ENCODE data around the gene GMCL2. TPM values are rescaled to one million over a fixed set of nuclear protein-coding genes. Genes with fewer than 3 reads are reported as not detected.
A peak's percentile ranks its signal among the peaks of the same experiment; 100 is the strongest.

The GMCL2 gene
- total and polyA plus RNA-seq, 9 of the 15 experiments (the other 6 are each of a cell fraction or from before 2014, with no cell fraction given), result 0.04 TPM; not detected in 8

- TF ChIP-seq CREB1 (IDR thresholded peaks at IDR 0.05), result peak; percentile 99
- peak; percentile 94 for TF ChIP-seq CREB1 (CRISPR knock-in tag; IDR thresholded peaks at IDR 0.05)
- no peak for TF ChIP-seq ZNF445 (CRISPR knock-in tag; IDR thresholded peaks at IDR 0.05; ENCODE audit: low read depth)
- no peak for TF ChIP-seq SRSF1 (IDR thresholded peaks at IDR 0.05; ENCODE audit: low read depth, low read length)
- TF ChIP-seq GATAD2B (IDR thresholded peaks at IDR 0.05; ENCODE audit: borderline replicate concordance), result no peak
- no peak for TF ChIP-seq ZNF695 (CRISPR knock-in tag; IDR thresholded peaks at IDR 0.05)
- no peak for TF ChIP-seq EHMT2 (IDR thresholded peaks at IDR 0.05)
- TF ChIP-seq AFF4 (CRISPR knock-in tag; IDR thresholded peaks at IDR 0.05), result peak; percentile 63; the same call in 1 of the 2 replicates
- no peak for TF ChIP-seq DDX20 (tag; IDR thresholded peaks at IDR 0.05; ENCODE audit: low read depth)
- no peak for TF ChIP-seq MCM3 (IDR thresholded peaks at IDR 0.05)
- TF ChIP-seq TAF7 (tag; IDR thresholded peaks at IDR 0.05), result no peak
- peak; percentile 84 for TF ChIP-seq POLR2A (conservative IDR thresholded peaks at IDR 0.05)
- no peak for TF ChIP-seq ELK3 (CRISPR knock-in tag; IDR thresholded peaks at IDR 0.05)
- TF ChIP-seq DLX4 (CRISPR knock-in tag; IDR thresholded peaks at IDR 0.05), result no peak
- TF ChIP-seq HMGXB4 (CRISPR knock-in tag; IDR thresholded peaks at IDR 0.05), result 0 out of 2 replicates have a peak, but pooled peaks have one; percentile 38
- TF ChIP-seq FOS (IDR thresholded peaks at IDR 0.05; ENCODE audit: extremely low read depth, insufficient read length), result peak; percentile 79
- TF ChIP-seq UBTF (IDR thresholded peaks at IDR 0.05; ENCODE audit: borderline replicate concordance in 1 of 2, low read depth in 2 of 2, low read length in 2 of 2), result 0 out of 4 replicates have a peak, but pooled peaks of 1 of the 2 experiments have one; percentile 56
- TF ChIP-seq POLR2B (IDR thresholded peaks at IDR 0.05; ENCODE audit: low read depth, partially characterized antibody), result peak; percentile 52
- TF ChIP-seq U2AF1 (optimal IDR thresholded peaks at IDR 0.05; ENCODE audit: low read depth, low read length), result no peak
These were observed 33.4 kb downstream of the GMCL2 start, which contains the start of gene NHP2 (continued) for GRCh38 chr5:178153530-178154340.

Measured in K562 (cell line).